Spleen (tissue), 7 donors: ENCODE data around the gene CDK18.

ENCODE experiments used
- CTCF ChIP-seq, 11 experiments: fragments of 200-600 bp in 7 of 11; fragments of 450-650 bp in 4 of 11; sonication (generic) in 4 of 11; IDR thresholded peaks in 8 of 11; conservative IDR thresholded peaks in 3 of 11; 1 replicate in 7 of 11; 2 replicates in 4 of 11; pipeline versions ENCODE4 v1.4.0 to v1.8.0; 2016 to 2021; ENCODE audit warnings: antibody characterized with exemption in 11 of 11, inconsistent platforms in 4 of 11, mild to moderate bottlenecking in 1 of 11
- POLR2AphosphoS5 ChIP-seq, 3 donors: sonication (generic); formaldehyde crosslinking; IDR thresholded peaks; one replicate each; pipeline ENCODE4 v1.5.1; 2017; ENCODE audit warnings: antibody characterized with exemption in 3 of 3
- donor health status: DM: no; HTN: no; CAD: no; lungs with moderate emphysema.
- donor health status: DM: no; HTN: no; CAD: no.
- donor health status: DM: no; HTN: no; CAD: no.

GRCh38 chr1:205502992-205503391, 1.5 kb upstream of the CDK18 start:
- TF ChIP-seq CTCF (IDR thresholded peaks at IDR 0.05 in 8 of 11, conservative IDR thresholded peaks at IDR 0.05 in 3 of 11), result no peak
- no peak for TF ChIP-seq POLR2AphosphoS5 (IDR thresholded peaks at IDR 0.05)
